ENCODE results near the gene LZTS3.

- TF ChIP-seq EZH2 (IDR thresholded peaks at IDR 0.05) (no peak), POLR2AphosphoS5 (IDR thresholded peaks at IDR 0.05; ENCODE audit: borderline replicate concordance, low read depth, low read length) (no peak)
Observed at GRCh38 chr20:3121271-3121911, 52.0 kb downstream of the LZTS3 start.

Data from SK-N-MC (cell line).